RWPE2 (cell line): ENCODE measurements around the gene SIGLEC9.

ENCODE experiments used
- ATAC-seq: fragments of 200-7000 bp; cut with Tn5 transposase; 3 replicates; pipeline ENCODE4 v1.9.1; 2021; ENCODE audit warnings: low read depth
- DNase-seq: peaks from one replicate; pipeline ENCODE4 v3.0.0-alpha.2; 2020; ENCODE audit warnings: low spot score
- H3K27ac ChIP-seq: fragments of 450-650 bp; 2 replicates; pipeline ENCODE4 v1.5.1; 2017; ENCODE audit warnings: mild to moderate bottlenecking; ENCODE audit not compliant: poor library complexity, severe bottlenecking
- H3K27me3 ChIP-seq: fragments of 250-450 bp; sonication (Bioruptor Pico); 2 replicates; pipeline ENCODE4 v1.5.1; 2021; ENCODE audit warnings: mild to moderate bottlenecking, moderate library complexity; ENCODE audit not compliant: insufficient read depth, poor library complexity, severe bottlenecking
- H3K36me3 ChIP-seq: fragments of 250-450 bp; sonication (Bioruptor Pico); 2 replicates; pipeline ENCODE4 v1.5.1; 2020; ENCODE audit warnings: low read depth, mild to moderate bottlenecking, moderate library complexity
- H3K4me1 ChIP-seq: fragments of 250-450 bp; sonication (Bioruptor Pico); 2 replicates; pipeline ENCODE4 v1.5.1; 2021; ENCODE audit warnings: mild to moderate bottlenecking, moderate library complexity; ENCODE audit not compliant: insufficient read depth, poor library complexity, severe bottlenecking
- H3K4me3 ChIP-seq: fragments of 250-450 bp; sonication (Bioruptor Pico); 2 replicates; pipeline ENCODE4 v1.5.1; 2021; ENCODE audit warnings: mild to moderate bottlenecking, moderate library complexity; ENCODE audit not compliant: severe bottlenecking
- H3K9me3 ChIP-seq: fragments of 250-450 bp; sonication (Bioruptor Pico); 2 replicates; pipeline ENCODE4 v1.5.1; 2021; ENCODE audit warnings: mild to moderate bottlenecking, moderate library complexity; ENCODE audit not compliant: severe bottlenecking
- CTCF ChIP-seq: fragments of 450-650 bp; IDR thresholded peaks from one replicate; pipeline ENCODE4 v1.5.1; 2017; ENCODE audit warnings: mild to moderate bottlenecking, moderate library complexity; ENCODE audit not compliant: poor library complexity, severe bottlenecking

Gene SIGLEC9

GRCh38 chr19:51122112-51122981 lies 2.4 kb upstream of the SIGLEC9 start:
- no peak overlapping the region for H3K27ac ChIP-seq
- DNase-seq (no peak), ATAC-seq (no peak)
- no peaks in the 10 kb centered on the region for H3K27me3 ChIP-seq
- no peaks in the 10 kb centered on the region for H3K9me3 ChIP-seq
- no peaks in the 10 kb centered on the region for H3K36me3 ChIP-seq
- H3K4me1 ChIP-seq, result no peaks in the 10 kb centered on the region
- H3K4me3 ChIP-seq, result no peak overlapping the region
- no peak for TF ChIP-seq CTCF

DNA sequence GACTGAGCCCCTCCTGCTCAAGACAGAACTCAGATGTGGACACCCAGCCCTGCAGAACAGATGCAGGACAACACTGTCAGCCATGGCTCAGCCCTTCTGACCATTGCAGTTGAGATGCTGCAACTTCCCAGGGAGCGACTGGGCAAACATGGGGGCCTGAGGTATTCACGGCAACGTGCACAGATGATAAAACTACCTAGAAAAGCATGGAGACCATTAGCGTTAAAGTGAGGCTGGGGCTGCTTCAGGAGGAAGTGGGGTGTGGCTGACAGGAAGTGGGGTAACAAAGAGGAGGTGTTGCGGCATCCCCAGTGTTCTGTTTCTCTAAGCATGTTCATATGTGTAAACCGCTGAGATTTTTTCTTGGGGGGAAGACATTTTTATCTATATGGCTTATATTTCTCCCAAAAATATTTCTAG lies 1.3 kb upstream of the SIGLEC9 start:
- no peak overlapping the region for H3K4me3 ChIP-seq
- no peak for ATAC-seq
- H3K4me1 ChIP-seq, result no peaks in the 10 kb centered on the region
- no peak overlapping the region for H3K27ac ChIP-seq
- H3K27me3 ChIP-seq, result no peaks in the 10 kb centered on the region
- DNase-seq, result no peak
- no peaks in the 10 kb centered on the region for H3K36me3 ChIP-seq
- TF ChIP-seq CTCF, result no peak
- H3K9me3 ChIP-seq, result no peaks in the 10 kb centered on the region

GRCh38 chr19:51123802-51124201 lies 904 bp upstream of the SIGLEC9 start:
- Histone ChIP-seq H3K9me3 (no peaks in the 10 kb centered on the region), H3K4me3 (no peak overlapping the region), H3K36me3 (no peaks in the 10 kb centered on the region), H3K27me3 (no peaks in the 10 kb centered on the region), H3K27ac (no peak overlapping the region), H3K4me1 (no peaks in the 10 kb centered on the region)
- ATAC-seq (no peak), DNase-seq (no peak)
- no peak for TF ChIP-seq CTCF

GRCh38 chr19:51124216-51124615 lies 490 bp upstream of the SIGLEC9 start:
- no peaks in the 10 kb centered on the region for H3K36me3 ChIP-seq
- no peaks in the 10 kb centered on the region for H3K4me1 ChIP-seq
- H3K27me3 ChIP-seq, result no peaks in the 10 kb centered on the region
- DNase-seq, result no peak
- H3K27ac ChIP-seq, result no peak overlapping the region
- ATAC-seq, result no peak
- no peaks in the 10 kb centered on the region for H3K9me3 ChIP-seq
- TF ChIP-seq CTCF, result no peak
- H3K4me3 ChIP-seq, result no peak overlapping the region
